H54 (cell line): Measurements from ENCODE around the gene PTPN14.
"Not testable (repeated sequence)": the region's sequence is repeated elsewhere in the genome, so short reads cannot be mapped to it uniquely, and the experiment has no call there.

ENCODE experiments used
- DNase-seq: peaks from one replicate; pipeline ENCODE4 v3.0.0; 2011; ENCODE audit warnings: low spot score, mixed read lengths; ENCODE audit not compliant: insufficient read length
- FAIRE-seq: peaks from 3 replicates; lab custom pipeline; 2011; peaks lifted over from hg19 to GRCh38; lab: Jason Lieb, UNC
- POLR2A ChIP-seq: IDR thresholded peaks from 2 replicates; pipeline ENCODE4 v1.6.1; 2011; ENCODE audit warnings: low read depth, mild to moderate bottlenecking, low read length

The PTPN14 gene

GRCh38 chr1:214413315-214413714, 138.1 kb downstream of the PTPN14 start:
- no peak for FAIRE-seq
- no peak for DNase-seq
- no peak for TF ChIP-seq POLR2A

- DNase-seq (no peak), FAIRE-seq (peak; percentile 15)
- TF ChIP-seq POLR2A, result no peak
Measured at GRCh38 chr1:214404571-214405213, 146.7 kb downstream of the PTPN14 start.

DNA sequence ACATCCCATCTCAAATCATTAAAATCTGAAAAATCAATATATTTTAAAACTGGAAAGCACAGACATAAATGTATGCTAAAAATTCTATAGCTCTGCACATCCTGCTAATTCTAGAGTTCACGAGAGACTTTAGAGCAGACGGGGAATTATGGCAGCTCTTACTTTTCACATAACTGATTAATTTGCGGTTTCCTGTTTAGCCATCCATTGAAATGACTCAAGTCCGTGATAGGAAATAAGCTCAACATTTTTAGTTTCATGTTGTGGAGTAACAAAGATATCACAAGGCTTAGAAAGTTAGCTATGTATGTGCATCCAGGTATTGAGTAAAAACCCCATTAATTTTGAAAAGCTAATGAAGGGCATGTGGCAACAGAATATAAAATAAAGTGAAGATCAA, 147.2 kb downstream of the PTPN14 start:
- no peak for FAIRE-seq
- TF ChIP-seq POLR2A, result no peak
- no peak for DNase-seq

DNA sequence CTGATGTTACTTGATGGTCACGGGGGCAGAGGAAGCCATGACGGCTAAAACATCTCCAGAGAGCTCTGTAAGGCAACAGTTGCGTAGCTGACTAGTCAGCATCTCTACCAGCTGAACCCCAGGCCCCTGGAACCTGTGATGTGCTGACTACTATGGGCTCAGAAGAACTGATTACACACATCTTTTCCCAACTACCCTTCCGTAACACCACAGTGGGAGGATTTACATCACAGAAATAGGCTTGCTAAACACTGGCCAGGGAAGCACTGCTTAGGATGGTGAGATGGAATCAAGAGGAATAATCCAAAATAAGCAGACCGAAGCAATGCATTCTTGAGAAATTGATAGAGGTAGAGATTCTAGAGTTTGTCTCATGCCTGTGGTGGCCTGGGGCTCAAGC, 148.0 kb downstream of the PTPN14 start:
- FAIRE-seq (no peak), DNase-seq (no peak)
- TF ChIP-seq POLR2A, result no peak

DNA sequence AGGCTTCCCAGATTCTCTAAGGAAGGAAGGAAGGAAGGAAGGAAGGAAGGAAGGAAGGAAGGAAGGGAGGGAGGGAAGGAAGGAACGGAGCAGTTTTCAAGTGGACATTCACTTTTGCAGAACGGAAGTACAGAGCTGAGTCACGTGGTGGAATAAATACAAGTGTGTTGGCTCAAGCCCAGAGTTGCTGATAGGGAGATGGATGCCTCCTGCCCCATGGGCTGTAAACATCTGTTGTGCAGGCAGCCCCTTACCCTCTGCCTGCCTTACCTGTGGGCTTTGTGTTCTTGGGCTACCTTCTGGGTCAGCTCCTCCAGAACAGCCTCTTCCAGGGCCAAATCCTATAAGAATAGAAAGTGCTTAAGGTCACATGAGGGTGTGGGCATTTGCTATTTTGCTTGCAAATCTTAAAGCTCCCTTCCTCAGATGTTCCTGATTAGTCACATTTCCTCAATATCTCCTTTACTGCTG, 148.8 kb downstream of the PTPN14 start:
- FAIRE-seq, result no peak

DNA sequence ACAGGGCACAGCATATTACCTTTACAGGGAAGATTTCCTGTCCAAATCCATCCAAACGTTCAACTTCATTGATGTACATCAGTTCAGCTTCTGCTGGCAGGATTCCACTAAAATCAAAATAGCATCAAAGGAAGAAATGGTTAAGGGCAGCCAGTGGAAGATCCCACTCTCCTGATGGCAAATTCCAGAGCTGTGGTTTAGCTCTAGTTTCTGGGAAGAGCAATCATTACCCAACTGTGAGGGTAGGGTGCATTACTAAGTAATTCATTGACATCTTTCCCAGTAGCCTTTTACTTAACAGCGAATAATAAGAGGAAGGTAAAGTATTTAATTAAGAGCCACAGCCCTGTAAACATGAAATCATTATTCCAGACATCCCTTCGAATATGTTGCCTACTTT, 149.7 kb downstream of the PTPN14 start:
- FAIRE-seq (no peak), DNase-seq (no peak)
- no peak for TF ChIP-seq POLR2A

More for the DNA sequence above, 148.8 kb downstream of the PTPN14 start:
- no peak for DNase-seq
- no peak for TF ChIP-seq POLR2A

GRCh38 chr1:214400131-214400530, 151.3 kb downstream of the PTPN14 start:
- FAIRE-seq (no peak), DNase-seq (no peak)
- TF ChIP-seq POLR2A, result no peak

DNA sequence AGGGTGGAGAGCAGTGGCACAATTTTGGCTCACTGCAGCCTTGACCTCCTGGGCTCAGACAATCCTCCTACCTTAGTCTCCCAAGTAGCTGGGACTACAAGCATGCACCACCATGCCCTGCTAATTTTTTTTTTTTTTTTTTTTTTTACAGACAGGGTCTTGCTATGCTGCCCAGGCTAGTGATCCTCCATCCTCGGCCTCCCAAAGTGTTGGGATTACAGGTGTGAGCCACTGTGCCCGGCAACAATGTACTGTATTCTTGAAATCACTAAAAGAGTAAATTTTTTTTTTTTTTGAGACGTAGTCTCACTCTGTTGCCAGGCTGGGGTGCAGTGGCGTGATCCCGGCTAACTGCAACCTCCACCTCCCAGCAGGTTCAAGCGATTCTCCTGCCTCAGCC, 152.9 kb downstream of the PTPN14 start:
- FAIRE-seq, result no peak
- no peak for DNase-seq
- no peak for TF ChIP-seq POLR2A

DNA sequence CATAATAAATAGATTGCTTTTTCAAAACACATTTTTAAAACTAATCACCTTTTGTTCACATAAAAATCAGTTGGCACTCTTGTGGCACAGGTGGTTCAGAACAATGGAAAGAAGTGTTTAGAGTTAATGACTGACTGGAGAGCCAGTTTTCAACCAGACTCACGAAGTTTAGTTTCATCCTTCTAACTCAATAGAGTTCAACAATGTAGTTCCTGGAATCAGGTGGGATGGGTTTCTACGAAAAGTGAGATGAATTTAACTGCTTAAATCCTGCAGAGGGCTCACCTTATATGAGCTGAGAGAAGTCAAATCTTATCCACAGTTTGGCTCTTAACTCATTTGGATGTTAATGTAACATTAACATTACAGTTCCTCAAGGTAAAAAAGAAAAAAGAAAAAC, 153.9 kb downstream of the PTPN14 start:
- no peak for TF ChIP-seq POLR2A
- no peak for DNase-seq
- FAIRE-seq, result no peak

- DNase-seq (no peak), FAIRE-seq (no peak)
- no peak for TF ChIP-seq POLR2A
Measured at GRCh38 chr1:214396330-214396729, 155.1 kb downstream of the PTPN14 start.

DNA sequence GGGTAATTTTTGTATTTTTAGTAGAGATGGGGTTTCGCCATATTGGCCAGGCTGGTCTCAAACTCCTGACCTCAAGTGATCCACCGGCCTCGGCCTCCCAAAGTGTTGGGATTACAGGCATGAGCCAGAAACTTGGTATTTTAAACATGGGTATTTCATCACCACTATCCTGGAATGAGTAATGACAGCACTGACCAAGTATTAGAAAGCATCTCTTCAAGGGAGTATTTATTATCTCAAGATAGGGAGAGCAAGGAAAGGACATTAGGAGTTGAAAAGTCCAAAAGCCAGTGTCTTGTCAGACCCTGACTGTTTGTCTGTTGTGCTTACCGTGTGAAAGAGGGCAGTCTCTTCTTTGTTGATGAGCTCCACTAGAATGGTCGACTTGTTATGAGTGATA, 156.8 kb downstream of the PTPN14 start:
- not testable (repeated sequence) for FAIRE-seq
- DNase-seq, result peak; percentile 35

DNA sequence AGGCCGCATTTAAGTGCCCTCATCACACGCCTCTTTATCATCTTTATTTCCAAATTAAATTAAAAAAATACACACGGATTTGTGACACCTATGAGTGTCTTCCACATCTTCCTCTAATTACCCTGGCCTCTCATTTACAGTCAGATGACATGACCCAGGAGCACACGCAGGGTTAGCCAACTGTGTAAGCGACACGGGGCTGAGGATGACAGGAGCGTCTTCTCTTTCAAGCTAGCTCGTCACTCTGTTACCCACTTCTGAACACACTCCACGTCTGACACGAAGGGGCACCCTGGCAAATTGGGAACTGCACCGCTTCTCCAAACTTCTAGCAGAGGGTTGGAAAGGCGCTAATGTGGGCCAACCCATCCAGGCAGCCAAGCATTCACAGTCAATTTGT, 158.3 kb downstream of the PTPN14 start:
- FAIRE-seq (no peak), DNase-seq (no peak)
- TF ChIP-seq POLR2A, result no peak

- no peak for TF ChIP-seq POLR2A
- DNase-seq (no peak), FAIRE-seq (no peak)
Measured at GRCh38 chr1:214391873-214392645, 159.3 kb downstream of the PTPN14 start.

DNA sequence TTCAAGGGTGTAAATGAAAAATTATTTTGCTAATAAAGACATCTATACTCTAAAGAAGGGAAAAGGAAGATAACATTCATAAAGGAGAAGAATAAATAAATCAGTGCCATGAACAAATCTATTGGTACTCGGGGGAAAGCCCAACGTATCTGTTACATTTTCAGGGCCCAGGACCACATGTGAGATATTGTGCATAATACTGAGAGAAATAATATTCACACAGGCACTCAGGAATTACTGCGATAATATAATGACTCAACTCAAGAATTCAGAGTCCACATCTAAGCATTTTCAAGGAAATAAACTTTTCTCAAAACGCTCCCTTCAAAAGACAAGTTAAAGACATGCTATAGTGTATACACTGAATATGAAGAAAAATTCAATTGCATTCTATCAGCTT, 161.7 kb downstream of the PTPN14 start:
- FAIRE-seq (no peak), DNase-seq (no peak)
- no peak for TF ChIP-seq POLR2A

- FAIRE-seq, result peak; percentile 62
- no peak for TF ChIP-seq POLR2A
Measured at GRCh38 chr1:214386747-214387146, 164.7 kb downstream of the PTPN14 start.

More at GRCh38 chr1:214386747-214387146, 164.7 kb downstream of the PTPN14 start:
- DNase-seq, result peak; percentile 73
